Uterus (tissue), 2 donors: ENCODE data around the gene SAMD9.
"Not testable (repeated sequence)": the region's sequence is repeated elsewhere in the genome, so short reads cannot be mapped to it uniquely, and the experiment has no call there.

Experiments used
- CTCF ChIP-seq, 4 experiments: fragments of 200-600 bp in 2 of 4; fragments of 450-650 bp in 2 of 4; sonication (generic) in 2 of 4; IDR thresholded peaks; one replicate each; pipeline ENCODE4 v1.5.1; 2016 to 2019; ENCODE audit warnings: antibody characterized with exemption in 4 of 4, mild to moderate bottlenecking in 2 of 4, moderate library complexity in 1 of 4
- POLR2A ChIP-seq, 2 donors: fragments of 450-650 bp; IDR thresholded peaks; one replicate each; pipeline ENCODE4 v1.6.1; 2016; ENCODE audit warnings: antibody characterized with exemption in 2 of 2, mild to moderate bottlenecking in 1 of 2, moderate library complexity in 1 of 2

GRCh38 chr7:93123532-93123931 lies 5.8 kb upstream of the SAMD9 start:
- TF ChIP-seq CTCF, POLR2A (IDR thresholded peaks at IDR 0.05): not testable (repeated sequence)
